ENCODE data around the gene MT1A. TPM values are rescaled to one million over a fixed set of nuclear protein-coding genes. Genes with fewer than 3 reads are reported as not detected.
A peak's percentile ranks its signal among the peaks of the same experiment; 100 is the strongest.
"Not testable (repeated sequence)": the region's sequence is repeated elsewhere in the genome, so short reads cannot be mapped to it uniquely, and the experiment has no call there.

The MT1A gene
- total RNA-seq, 2 experiments from 2014 or later, result not detected

- H3K4me3 Mint-ChIP-seq, result no peak overlapping the region
Observed at GRCh38 chr16:56669840-56670619, 31.6 kb downstream of the MT1A start.

GRCh38 chr16:56670620-56670934 is 32.1 kb downstream of the MT1A start:
- H3K27ac Mint-ChIP-seq, result no peak overlapping the region
- no peak overlapping the region for H3K4me3 Mint-ChIP-seq
- POLR2A ChIA-PET, result interaction anchor here (2.0 kb wide), 1 partner anchor 12 kb away, joined by 8 read pairs; the partner anchor contains the start of gene MT1X

More at GRCh38 chr16:56669840-56670619, 31.6 kb downstream of the MT1A start:
- no peaks in the 10 kb centered on the region for H3K9me3 Mint-ChIP-seq
- H3K36me3 Mint-ChIP-seq (ENCODE audit: low read depth), result no peaks in the 10 kb centered on the region
- ChIA-PET CTCF (interaction anchor here (1.0 to 1.4 kb wide), 2 partner anchors 32 kb away, joined by 5 read pairs; no protein-coding TSS in a partner anchor), POLR2A (interaction anchor here (2.0 kb wide), 1 partner anchor 12 kb away, joined by 8 read pairs; the partner anchor contains the start of gene MT1X)
- no peak overlapping the region for H3K27ac Mint-ChIP-seq
- H3K27me3 Mint-ChIP-seq, result peaks cover 85% of the 10 kb centered on the region
- peaks cover 25% of the 10 kb centered on the region for H3K4me1 Mint-ChIP-seq
- no peak for DNase-seq

GRCh38 chr16:56671691-56672090 is 33.2 kb downstream of the MT1A start:
- CTCF ChIA-PET, result interaction anchor here (1.6 kb wide), 1 partner anchor 29 kb away, joined by 5 read pairs; no protein-coding TSS in a partner anchor
- POLR2A ChIA-PET; H3K36me3 Mint-ChIP-seq (ENCODE audit: low read depth); H3K4me3 Mint-ChIP-seq; H3K27ac Mint-ChIP-seq; DNase-seq; H3K9me3 Mint-ChIP-seq: not testable (repeated sequence)
- Mint-ChIP-seq H3K27me3 (peaks cover 82% of the 10 kb centered on the region), H3K4me1 (peaks cover 36% of the 10 kb centered on the region)

More at GRCh38 chr16:56670620-56670934, 32.1 kb downstream of the MT1A start:
- no peaks in the 10 kb centered on the region for H3K9me3 Mint-ChIP-seq
- H3K4me1 Mint-ChIP-seq, result peaks cover 28% of the 10 kb centered on the region
- CTCF ChIA-PET, result interaction anchor here (1.0 kb wide), 1 partner anchor 31 kb away, joined by 5 read pairs; no protein-coding TSS in a partner anchor
- no peaks in the 10 kb centered on the region for H3K36me3 Mint-ChIP-seq (ENCODE audit: low read depth)
- peaks cover 85% of the 10 kb centered on the region for H3K27me3 Mint-ChIP-seq
- no peak for DNase-seq

GRCh38 chr16:56672171-56672570 is 33.7 kb downstream of the MT1A start:
- H3K9me3 Mint-ChIP-seq; POLR2A ChIA-PET; DNase-seq; H3K36me3 Mint-ChIP-seq (ENCODE audit: low read depth); H3K4me3 Mint-ChIP-seq; H3K27ac Mint-ChIP-seq: not testable (repeated sequence)
- CTCF ChIA-PET, result interaction anchor here (1.0 to 1.6 kb wide), 2 partner anchors 29 to 96 kb away, joined by 3 to 5 read pairs; no protein-coding TSS in a partner anchor
- Mint-ChIP-seq H3K4me1 (peaks cover 36% of the 10 kb centered on the region), H3K27me3 (peaks cover 78% of the 10 kb centered on the region)

GRCh38 chr16:56672761-56673536 is 34.5 kb downstream of the MT1A start:
- Mint-ChIP-seq H3K36me3 (ENCODE audit: low read depth) (no peaks in the 10 kb centered on the region), H3K27me3 (peaks cover 72% of the 10 kb centered on the region), H3K4me1 (peaks cover 30% of the 10 kb centered on the region), H3K27ac (no peak overlapping the region), H3K9me3 (no peaks in the 10 kb centered on the region), H3K4me3 (no peak overlapping the region)
- POLR2A ChIA-PET, result interaction anchor here (0.6 to 0.8 kb wide), 2 partner anchors 11 to 29 kb away, joined by 3 read pairs; no protein-coding TSS in a partner anchor
- DNase-seq, result no peak
- CTCF ChIA-PET, result interaction anchor here (0.8 to 1.7 kb wide), 5 partner anchors 12 to 116 kb away, joined by 3 to 8 read pairs (median 3); no protein-coding TSS in a partner anchor

- CTCF ChIA-PET, result interaction anchor here (1.0 to 1.7 kb wide), 3 partner anchors 28 to 254 kb away, joined by 3 to 8 read pairs (median 3); no protein-coding TSS in a partner anchor
- no peaks in the 10 kb centered on the region for H3K36me3 Mint-ChIP-seq (ENCODE audit: low read depth)
- peaks cover 64% of the 10 kb centered on the region for H3K27me3 Mint-ChIP-seq
- DNase-seq, result no peak
- POLR2A ChIA-PET, result interaction anchor here (0.6 to 1.1 kb wide), 2 partner anchors 8 to 10 kb away, joined by 3 to 5 read pairs; partner anchors contain the start of gene MT1X
- no peaks in the 10 kb centered on the region for H3K9me3 Mint-ChIP-seq
- H3K27ac Mint-ChIP-seq, result no peak overlapping the region
- H3K4me1 Mint-ChIP-seq, result peaks cover 22% of the 10 kb centered on the region
- no peak overlapping the region for H3K4me3 Mint-ChIP-seq
Observed at GRCh38 chr16:56673921-56674320, 35.5 kb downstream of the MT1A start.

GRCh38 chr16:56674570-56674969 is 36.1 kb downstream of the MT1A start:
- DNase-seq; H3K9me3 Mint-ChIP-seq; H3K36me3 Mint-ChIP-seq (ENCODE audit: low read depth); H3K27ac Mint-ChIP-seq; H3K4me3 Mint-ChIP-seq: not testable (repeated sequence)
- ChIA-PET CTCF (interaction anchor here (1.2 to 1.7 kb wide), 2 partner anchors 27 to 253 kb away, joined by 3 to 8 read pairs; no protein-coding TSS in a partner anchor), POLR2A (interaction anchor here (1.1 kb wide), 1 partner anchor 8 kb away, joined by 5 read pairs; the partner anchor contains the start of gene MT1X)
- peaks cover 18% of the 10 kb centered on the region for H3K4me1 Mint-ChIP-seq
- peaks cover 58% of the 10 kb centered on the region for H3K27me3 Mint-ChIP-seq

- Mint-ChIP-seq H3K27me3 (peaks cover 46% of the 10 kb centered on the region), H3K36me3 (ENCODE audit: low read depth) (no peaks in the 10 kb centered on the region), H3K27ac (no peak overlapping the region), H3K4me3 (peak overlapping the region; percentile 44), H3K4me1 (peaks cover 21% of the 10 kb centered on the region), H3K9me3 (no peaks in the 10 kb centered on the region)
- ChIA-PET POLR2A (interaction anchor here (0.7 to 1.7 kb wide), 2 partner anchors 13 to 26 kb away, joined by 6 to 8 read pairs; no protein-coding TSS in a partner anchor), CTCF (interaction anchor here (0.7 to 1.6 kb wide), 3 partner anchors 14 to 32 kb away, joined by 3 to 12 read pairs (median 3); no protein-coding TSS in a partner anchor)
- DNase-seq, result peak; percentile 60
Observed at GRCh38 chr16:56675685-56676210, 37.3 kb downstream of the MT1A start.

- H3K36me3 Mint-ChIP-seq (ENCODE audit: low read depth), result no peaks in the 10 kb centered on the region
- H3K4me3 Mint-ChIP-seq, result no peak overlapping the region
- no peak for DNase-seq
- CTCF ChIA-PET, result no interaction called here
- H3K27ac Mint-ChIP-seq, result no peak overlapping the region
- no peaks in the 10 kb centered on the region for H3K9me3 Mint-ChIP-seq
- peaks cover 30% of the 10 kb centered on the region for H3K4me1 Mint-ChIP-seq
- POLR2A ChIA-PET, result no interaction called here
- peaks cover 30% of the 10 kb centered on the region for H3K27me3 Mint-ChIP-seq
Observed at GRCh38 chr16:56677474-56677873, 39.0 kb downstream of the MT1A start.

GRCh38 chr16:56679078-56679730 is 40.7 kb downstream of the MT1A start:
- H3K4me3 Mint-ChIP-seq, result no peak overlapping the region
- H3K9me3 Mint-ChIP-seq, result no peaks in the 10 kb centered on the region
- no peak for DNase-seq
- CTCF ChIA-PET, result interaction anchor here (0.6 kb wide), 1 partner anchor 238 kb away, joined by 5 read pairs; no protein-coding TSS in a partner anchor
- peaks cover 15% of the 10 kb centered on the region for H3K27me3 Mint-ChIP-seq
- H3K4me1 Mint-ChIP-seq, result peaks cover 42% of the 10 kb centered on the region
- POLR2A ChIA-PET, result interaction anchor here (0.6 to 1.8 kb wide), 3 partner anchors 11 to 257 kb away, joined by 3 to 4 read pairs (median 4); partner anchors contain the start of genes MT1F and MT1G
- peaks cover 2% of the 10 kb centered on the region for H3K36me3 Mint-ChIP-seq (ENCODE audit: low read depth)
- H3K27ac Mint-ChIP-seq, result no peak overlapping the region

- POLR2A ChIA-PET, result interaction anchor here (0.6 to 1.8 kb wide), 3 partner anchors 11 to 257 kb away, joined by 3 to 4 read pairs (median 4); partner anchors contain the start of genes MT1F and MT1G
Observed at GRCh38 chr16:56679818-56680217, 41.4 kb downstream of the MT1A start.

More at GRCh38 chr16:56679818-56680217, 41.4 kb downstream of the MT1A start:
- Mint-ChIP-seq H3K27me3 (peaks cover 11% of the 10 kb centered on the region), H3K27ac (no peak overlapping the region), H3K4me1 (peaks cover 41% of the 10 kb centered on the region), H3K4me3 (no peak overlapping the region), H3K36me3 (ENCODE audit: low read depth) (peaks cover 5% of the 10 kb centered on the region), H3K9me3 (no peaks in the 10 kb centered on the region)
- DNase-seq, result no peak
- CTCF ChIA-PET, result no interaction called here

All from activated CD4-positive, alpha-beta memory T cell treated with anti-CD3 and anti-CD28 coated beads, Interleukin-2, amount 10 ng/mL, durations not matched to agents 7 days and 5 days (primary cell).